Nephron progenitor cell (in vitro differentiated cells): ENCODE results near the gene NFASC.
A peak's percentile ranks its signal among the peaks of the same experiment; 100 is the strongest.

Source experiments
- DNase-seq: peaks from one replicate; pipeline ENCODE4 v3.0.0; 2021
- H3K27ac Mint-ChIP-seq: 2 replicates; pipeline ENCODE4 v1.8.0; 2021; ENCODE audit warnings: mild to moderate bottlenecking, moderate library complexity, mixed read lengths
- H3K27me3 Mint-ChIP-seq: 2 replicates; pipeline ENCODE4 v1.8.0; 2021; ENCODE audit warnings: mild to moderate bottlenecking, low read depth, mixed read lengths; ENCODE audit not compliant: poor library complexity
- H3K36me3 Mint-ChIP-seq: 2 replicates; pipeline ENCODE4 v1.8.0; 2021; ENCODE audit warnings: low read depth, mixed read lengths
- H3K4me1 Mint-ChIP-seq: 2 replicates; pipeline ENCODE4 v1.8.0; 2021; ENCODE audit warnings: mixed read lengths
- H3K4me3 Mint-ChIP-seq: 2 replicates; pipeline ENCODE4 v1.8.0; 2021; ENCODE audit warnings: mild to moderate bottlenecking, moderate library complexity, mixed read lengths
- H3K9me3 Mint-ChIP-seq: 2 replicates; pipeline ENCODE4 v1.8.0; 2021; ENCODE audit warnings: mild to moderate bottlenecking, moderate library complexity, mixed read lengths
- CTCF ChIP-seq: fragments of 200-600 bp; sonication (generic); IDR thresholded peaks from 2 replicates; pipeline ENCODE4 v1.5.0; 2021; ENCODE audit warnings: antibody characterized with exemption

Gene NFASC

GRCh38 chr1:205054013-205054412 is 183.4 kb downstream of the NFASC start:
- Mint-ChIP-seq H3K36me3 (no peaks in the 10 kb centered on the region), H3K27me3 (peaks cover 44% of the 10 kb centered on the region), H3K9me3 (no peaks in the 10 kb centered on the region), H3K27ac (no peak overlapping the region), H3K4me1 (peaks cover 19% of the 10 kb centered on the region), H3K4me3 (no peak overlapping the region)
- no peak for TF ChIP-seq CTCF
- no peak for DNase-seq

GRCh38 chr1:205056188-205056611 is 185.5 kb downstream of the NFASC start:
- Mint-ChIP-seq H3K4me1 (peaks cover 14% of the 10 kb centered on the region), H3K4me3 (no peak overlapping the region), H3K27ac (no peak overlapping the region), H3K36me3 (no peaks in the 10 kb centered on the region), H3K9me3 (no peaks in the 10 kb centered on the region), H3K27me3 (peaks cover 31% of the 10 kb centered on the region)
- no peak for DNase-seq
- TF ChIP-seq CTCF = no peak

GRCh38 chr1:205056956-205057568 is 186.4 kb downstream of the NFASC start:
- Mint-ChIP-seq H3K27me3 (peaks cover 30% of the 10 kb centered on the region), H3K36me3 (no peaks in the 10 kb centered on the region), H3K4me3 (no peak overlapping the region), H3K9me3 (no peaks in the 10 kb centered on the region), H3K4me1 (peaks cover 19% of the 10 kb centered on the region), H3K27ac (peak overlapping the region; percentile 48)
- DNase-seq = no peak
- TF ChIP-seq CTCF = no peak

GRCh38 chr1:205057808-205058575 is 187.3 kb downstream of the NFASC start:
- Mint-ChIP-seq H3K27me3 (peaks cover 23% of the 10 kb centered on the region), H3K36me3 (no peaks in the 10 kb centered on the region), H3K4me3 (no peak overlapping the region), H3K27ac (no peak overlapping the region), H3K4me1 (peaks cover 15% of the 10 kb centered on the region), H3K9me3 (no peaks in the 10 kb centered on the region)
- no peak for TF ChIP-seq CTCF
- no peak for DNase-seq

GRCh38 chr1:205058853-205059252 is 188.2 kb downstream of the NFASC start:
- Mint-ChIP-seq H3K36me3 (no peaks in the 10 kb centered on the region), H3K27ac (no peak overlapping the region), H3K4me3 (no peak overlapping the region), H3K4me1 (peaks cover 21% of the 10 kb centered on the region), H3K9me3 (no peaks in the 10 kb centered on the region), H3K27me3 (peaks cover 17% of the 10 kb centered on the region)
- no peak for TF ChIP-seq CTCF
- DNase-seq = no peak

- Mint-ChIP-seq H3K27ac (no peak overlapping the region), H3K36me3 (no peaks in the 10 kb centered on the region), H3K4me3 (no peak overlapping the region), H3K9me3 (no peaks in the 10 kb centered on the region), H3K27me3 (peaks cover 10% of the 10 kb centered on the region), H3K4me1 (peaks cover 29% of the 10 kb centered on the region)
- TF ChIP-seq CTCF = no peak
- no peak for DNase-seq
These were observed 189.0 kb downstream of the NFASC start for GRCh38 chr1:205059660-205060059.
